NCI-H2107 treated with DMSO at 0.1 percent for 48 hours (cell line): ENCODE measurements around the gene DCAF15.
"Not testable (repeated sequence)": the region's sequence is repeated elsewhere in the genome, so short reads cannot be mapped to it uniquely, and the experiment has no call there.

Experiments
- DNase-seq: peaks from one replicate; lab custom pipeline; 2025; ENCODE audit not compliant: unreplicated experiment; lab: John Stamatoyannopoulos, UW

Gene DCAF15, protein sequence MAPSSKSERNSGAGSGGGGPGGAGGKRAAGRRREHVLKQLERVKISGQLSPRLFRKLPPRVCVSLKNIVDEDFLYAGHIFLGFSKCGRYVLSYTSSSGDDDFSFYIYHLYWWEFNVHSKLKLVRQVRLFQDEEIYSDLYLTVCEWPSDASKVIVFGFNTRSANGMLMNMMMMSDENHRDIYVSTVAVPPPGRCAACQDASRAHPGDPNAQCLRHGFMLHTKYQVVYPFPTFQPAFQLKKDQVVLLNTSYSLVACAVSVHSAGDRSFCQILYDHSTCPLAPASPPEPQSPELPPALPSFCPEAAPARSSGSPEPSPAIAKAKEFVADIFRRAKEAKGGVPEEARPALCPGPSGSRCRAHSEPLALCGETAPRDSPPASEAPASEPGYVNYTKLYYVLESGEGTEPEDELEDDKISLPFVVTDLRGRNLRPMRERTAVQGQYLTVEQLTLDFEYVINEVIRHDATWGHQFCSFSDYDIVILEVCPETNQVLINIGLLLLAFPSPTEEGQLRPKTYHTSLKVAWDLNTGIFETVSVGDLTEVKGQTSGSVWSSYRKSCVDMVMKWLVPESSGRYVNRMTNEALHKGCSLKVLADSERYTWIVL

DNA sequence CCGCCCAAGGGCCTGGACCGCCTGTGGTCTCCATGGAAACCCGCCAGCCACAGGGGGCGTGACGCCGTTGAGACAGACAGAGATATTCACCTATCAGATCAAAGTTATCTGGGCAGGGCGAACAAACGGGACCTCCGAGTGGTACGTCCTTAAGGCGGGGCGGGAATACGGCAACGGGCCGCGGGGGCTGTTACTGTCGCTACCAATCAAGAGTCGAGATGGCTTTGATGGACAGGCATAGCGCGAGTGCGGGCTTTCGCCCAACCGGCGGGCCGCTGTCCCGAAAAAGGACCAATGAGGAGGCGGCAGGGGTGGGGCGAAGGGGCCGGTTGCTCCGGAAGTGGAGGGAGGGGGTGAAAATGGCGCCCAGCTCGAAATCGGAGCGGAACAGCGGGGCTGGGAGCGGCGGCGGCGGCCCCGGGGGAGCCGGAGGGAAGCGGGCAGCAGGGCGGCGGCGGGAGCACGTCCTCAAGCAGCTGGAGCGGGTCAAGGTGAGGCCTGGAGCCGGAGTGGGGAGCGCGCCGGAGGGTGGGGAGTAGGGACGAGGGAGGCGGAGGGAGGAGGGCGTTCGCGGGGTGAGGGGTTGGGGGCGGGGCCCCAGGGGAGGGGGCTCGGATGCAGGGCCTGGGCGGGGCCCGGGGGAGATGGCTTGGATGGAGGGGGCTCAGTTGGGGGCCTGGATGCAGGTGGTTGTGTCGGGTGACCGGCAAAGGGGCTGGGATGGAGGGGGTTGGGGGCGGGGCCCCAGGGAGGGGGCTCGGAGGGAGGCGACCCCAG, at the start of gene DCAF15:
TSS of gene DCAF15 (plus strand) at position 356 of the 777 bp plus-strand sequence. CDS start at position 360, 4 bp downstream.
- peak; percentile 97 for DNase-seq

DNA sequence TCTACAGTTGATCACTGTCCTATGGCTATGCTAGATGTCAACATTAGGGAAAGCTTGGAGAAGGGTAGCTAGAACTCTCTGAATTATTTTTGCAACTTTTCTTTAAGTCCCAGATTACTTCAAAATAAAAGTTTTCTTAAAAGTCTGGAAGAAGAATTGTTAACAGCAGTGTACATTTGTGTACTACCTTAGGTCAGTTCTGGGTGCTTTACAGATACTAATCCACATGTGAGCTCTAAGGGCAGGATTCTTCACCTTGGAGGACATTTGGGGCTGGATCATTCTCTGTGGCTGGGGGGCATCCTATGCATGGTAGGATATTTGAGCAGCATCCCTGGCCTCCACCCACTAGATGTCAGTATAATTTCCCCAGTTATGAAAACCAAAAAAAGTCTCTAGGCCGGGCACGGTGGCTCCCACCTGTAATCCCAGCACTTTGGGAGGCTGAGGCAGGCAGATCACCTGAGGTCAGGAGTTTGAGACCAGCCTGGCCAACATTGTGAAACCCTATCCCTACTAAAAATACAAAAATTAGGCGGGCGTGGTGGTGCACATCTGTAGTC, 49.2 kb upstream of the DCAF15 start:
- DNase-seq = no peak

DNA sequence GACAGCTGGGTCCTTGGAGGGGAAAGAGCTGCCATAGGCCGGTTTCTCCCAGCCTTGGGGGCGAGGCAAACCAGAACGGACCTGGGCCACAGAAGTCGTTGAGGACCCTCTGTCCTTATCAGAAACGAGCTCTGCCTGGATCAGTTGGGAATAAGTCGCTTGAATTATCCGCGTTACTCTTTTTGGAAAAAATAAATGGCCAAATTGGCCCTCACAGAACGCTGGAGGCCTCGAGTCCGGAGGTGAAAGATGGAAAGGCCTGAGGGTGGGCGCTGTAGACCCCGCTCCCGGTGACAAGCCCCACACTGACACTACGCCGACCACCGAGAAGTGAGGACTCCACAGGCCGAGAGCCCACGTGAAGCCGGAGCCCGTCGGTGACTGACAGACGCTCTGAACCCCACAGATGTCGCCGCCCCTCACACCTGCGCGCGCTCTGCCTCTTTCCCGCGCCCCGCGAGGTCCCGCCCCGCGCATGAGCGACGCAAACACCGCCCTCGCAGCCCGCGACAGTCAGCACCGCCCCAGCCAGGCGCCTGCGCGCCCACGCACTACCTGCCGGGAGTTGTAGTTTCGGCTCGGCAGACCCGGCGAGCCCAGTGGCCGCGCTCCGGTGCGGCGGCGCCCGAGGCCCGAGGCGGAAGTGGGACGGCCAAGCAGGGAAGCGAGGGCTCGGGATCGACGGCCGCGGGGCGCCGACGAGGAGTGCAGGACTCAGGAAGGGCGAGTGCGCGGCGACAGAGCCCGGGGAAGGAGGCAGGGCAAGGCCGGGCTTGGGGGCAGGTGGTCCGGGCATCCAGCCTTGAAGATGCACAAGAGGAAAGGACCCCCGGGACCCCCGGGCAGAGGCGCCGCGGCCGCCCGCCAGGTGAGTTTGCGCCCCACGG, 46.4 kb upstream of the DCAF15 start, which contains the start of the genes BRME1 and CC2D1A:
TSS of gene BRME1 (minus strand) at position 484 of the 887 bp plus-strand sequence. CDS start 1,225 bp downstream, outside the sequence.
TSS of gene CC2D1A (plus strand) at position 568 of the 887 bp plus-strand sequence. CDS start at position 809, 241 bp downstream.
- DNase-seq = peak; percentile 20

DNA sequence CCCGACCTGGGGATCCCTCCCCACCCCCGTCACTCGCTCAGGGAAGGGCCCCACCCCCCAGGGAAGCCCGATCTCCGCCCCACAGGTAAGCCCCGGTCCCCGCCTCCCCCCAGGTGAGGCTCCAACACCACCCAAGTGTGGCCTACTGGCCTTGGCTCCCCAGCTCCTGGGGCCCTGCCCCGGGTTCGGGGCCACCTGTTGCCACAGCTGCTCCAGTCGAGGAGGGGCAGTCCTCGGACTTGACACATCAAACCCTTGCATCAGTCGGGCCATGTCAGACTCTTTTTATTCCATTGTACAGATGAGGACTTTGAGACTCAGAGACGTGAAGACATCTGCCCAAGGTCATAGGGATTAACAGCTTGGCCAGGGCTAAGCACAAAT, 45.8 kb upstream of the DCAF15 start:
- DNase-seq = no peak

DNA sequence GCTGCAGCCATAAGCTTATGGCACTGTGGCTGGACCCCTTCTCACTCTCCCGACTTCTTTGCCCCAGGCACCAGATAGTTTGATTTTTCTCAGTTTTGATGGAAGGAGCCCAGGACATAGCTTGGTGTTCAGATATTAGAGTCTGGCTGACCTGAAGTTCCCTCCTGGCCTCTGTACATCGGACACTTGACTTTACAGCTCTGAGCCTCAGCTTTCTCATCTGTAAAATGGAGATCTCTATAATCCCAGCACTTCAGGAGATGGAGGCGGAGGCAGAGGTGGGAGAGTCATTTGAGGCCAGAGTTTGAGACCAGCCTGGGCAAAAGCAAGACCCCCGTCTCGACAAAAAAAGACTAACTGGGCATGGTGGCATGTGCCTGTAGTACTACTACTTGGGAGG, 45.4 kb upstream of the DCAF15 start:
- DNase-seq = no peak

DNA sequence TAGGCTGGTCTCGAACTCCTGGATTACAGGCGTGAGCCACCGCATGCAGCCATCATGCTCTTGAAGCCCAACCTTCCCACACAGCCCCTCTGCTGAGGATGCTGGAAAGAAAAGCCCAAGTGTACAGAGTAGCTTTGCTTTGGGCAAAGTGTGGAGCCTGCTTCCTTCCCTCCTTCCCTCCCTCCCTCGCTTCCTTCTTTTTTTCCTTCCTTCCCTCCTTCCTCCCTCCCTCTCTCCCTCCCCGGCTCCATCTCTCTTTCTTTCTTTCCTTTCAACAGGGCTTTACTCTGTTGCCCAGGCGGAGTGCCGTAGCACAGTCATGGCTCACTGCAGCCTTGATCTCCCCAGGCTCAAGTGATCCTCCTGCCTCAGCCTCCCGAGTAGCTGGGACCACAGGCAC, 43.6 kb upstream of the DCAF15 start:
- no peak for DNase-seq

DNA sequence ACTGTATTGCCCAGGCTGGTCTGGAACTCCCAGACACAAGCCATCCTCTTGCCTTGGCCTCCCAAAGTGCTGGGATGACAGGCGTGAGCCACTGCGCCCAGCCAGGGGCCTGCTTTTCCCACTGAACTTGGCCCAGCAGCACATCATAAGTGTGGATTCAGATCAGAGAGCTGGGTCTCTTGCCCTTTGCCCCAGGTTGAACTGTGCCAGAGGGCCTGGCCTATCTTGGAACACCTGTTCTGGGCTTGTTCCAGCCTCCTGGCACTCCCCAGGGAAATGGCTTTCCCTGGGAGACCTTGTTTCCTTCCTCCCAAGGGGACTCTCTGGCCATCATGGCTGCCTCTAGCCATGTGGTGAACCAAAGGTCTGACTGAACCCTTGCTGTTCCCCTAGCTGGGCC, 42.9 kb upstream of the DCAF15 start:
- DNase-seq = no peak

DNA sequence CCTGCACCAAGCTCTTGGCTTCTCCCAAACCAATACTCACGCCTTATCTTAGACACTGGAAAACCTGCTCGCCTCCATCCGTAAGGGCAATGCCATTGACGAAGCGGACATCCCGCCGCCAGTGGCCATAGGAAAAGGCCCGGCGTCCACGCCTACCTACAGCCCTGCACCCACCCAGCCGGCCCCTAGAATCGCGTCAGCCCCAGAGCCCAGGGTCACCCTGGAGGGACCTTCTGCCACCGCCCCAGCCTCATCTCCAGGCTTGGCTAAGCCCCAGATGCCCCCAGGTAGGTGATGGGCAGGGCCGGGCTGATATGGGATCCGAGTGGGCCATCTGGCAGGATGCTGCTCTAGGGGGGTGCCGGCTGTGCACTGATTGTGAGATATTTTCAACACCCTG, 39.0 kb upstream of the DCAF15 start:
- no peak for DNase-seq

DNA sequence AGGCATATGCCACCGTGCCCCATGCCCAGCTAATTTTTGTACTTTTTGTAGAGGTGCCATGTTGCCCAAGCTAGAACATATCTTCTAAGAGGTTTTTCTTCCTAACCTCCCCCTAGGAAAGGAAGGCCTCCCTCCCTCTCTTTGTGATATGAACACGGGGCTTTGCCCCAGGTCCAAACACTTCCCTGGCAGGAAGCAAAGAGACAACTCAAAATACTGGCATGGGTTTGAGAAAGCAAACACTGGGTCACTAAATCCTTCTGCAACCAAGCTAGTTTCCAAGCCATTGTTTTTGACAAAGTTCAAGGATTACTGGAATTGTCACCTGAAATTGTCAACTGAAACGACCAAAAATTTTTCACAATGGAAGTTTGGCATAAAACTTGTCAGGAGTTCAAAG, 37.5 kb upstream of the DCAF15 start:
- no peak for DNase-seq

DNA sequence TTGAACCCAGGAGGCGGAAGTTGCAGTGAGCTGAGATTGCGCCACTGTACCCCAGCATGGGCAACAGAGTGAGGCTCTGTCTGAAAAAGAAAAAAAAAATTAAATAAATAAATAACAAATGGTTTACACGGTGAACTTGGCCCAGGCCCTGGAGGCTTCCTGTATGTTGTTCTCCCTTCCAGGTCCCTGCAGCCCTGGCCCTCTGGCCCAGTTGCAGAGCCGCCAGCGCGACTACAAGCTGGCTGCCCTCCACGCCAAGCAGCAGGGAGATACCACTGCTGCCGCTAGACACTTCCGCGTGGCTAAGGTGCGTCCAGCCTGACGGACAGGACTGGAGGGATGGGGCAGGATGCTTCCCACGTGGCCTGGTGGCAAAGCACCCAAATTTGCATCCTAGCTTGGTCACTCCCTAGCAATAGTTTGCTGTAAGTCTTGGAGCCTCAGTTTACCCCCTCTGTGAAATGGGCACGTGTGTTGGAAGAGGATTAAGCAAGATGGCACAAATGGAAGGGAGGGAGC, 34.4 kb upstream of the DCAF15 start:
- DNase-seq = no peak

DNA sequence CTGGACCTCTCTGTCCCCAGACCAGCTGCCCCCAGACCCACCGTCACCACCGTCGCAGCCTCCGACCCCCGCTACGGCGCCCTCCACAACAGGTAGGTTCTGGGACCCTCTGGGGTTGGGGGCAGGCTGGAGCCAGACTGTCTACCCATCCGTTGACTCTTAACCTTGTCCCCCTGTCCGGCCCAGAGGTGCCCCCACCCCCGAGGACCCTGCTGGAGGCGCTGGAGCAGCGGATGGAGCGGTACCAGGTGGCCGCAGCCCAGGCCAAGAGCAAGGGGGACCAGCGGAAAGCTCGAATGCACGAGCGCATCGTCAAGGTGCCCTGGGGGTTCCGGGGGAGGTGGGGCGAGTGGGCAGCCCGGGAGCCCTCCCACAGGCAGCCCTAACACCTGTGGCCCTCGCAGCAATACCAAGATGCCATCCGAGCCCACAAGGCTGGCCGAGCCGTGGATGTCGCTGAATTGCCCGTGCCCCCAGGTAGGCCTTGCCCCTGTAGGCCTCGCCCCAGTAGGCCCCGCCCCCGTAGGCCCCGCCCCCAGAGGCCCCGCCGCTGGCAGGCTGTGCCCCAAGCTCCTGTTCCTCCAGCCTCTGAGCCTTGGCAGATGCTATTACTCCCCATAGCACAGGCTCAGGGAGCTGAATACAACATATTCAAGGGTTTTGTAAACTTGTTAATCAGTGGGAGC, 33.4 kb upstream of the DCAF15 start:
- DNase-seq = no peak

DNA sequence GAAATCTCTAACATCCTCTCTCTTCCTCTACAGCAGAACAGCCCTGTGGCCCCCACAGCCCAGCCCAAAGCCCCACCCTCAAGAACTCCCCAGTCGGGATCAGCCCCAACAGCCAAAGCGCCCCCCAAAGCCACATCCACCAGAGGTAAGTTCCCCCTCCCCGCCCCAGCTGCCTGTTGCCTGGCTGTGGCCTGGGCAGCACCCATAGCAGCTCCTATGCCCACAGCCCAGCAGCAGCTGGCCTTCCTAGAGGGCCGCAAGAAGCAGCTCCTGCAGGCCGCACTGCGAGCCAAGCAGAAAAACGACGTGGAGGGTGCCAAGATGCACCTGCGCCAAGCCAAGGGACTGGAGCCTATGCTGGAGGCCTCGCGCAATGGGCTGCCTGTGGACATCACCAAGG, 31.8 kb upstream of the DCAF15 start:
- DNase-seq = no peak

DNA sequence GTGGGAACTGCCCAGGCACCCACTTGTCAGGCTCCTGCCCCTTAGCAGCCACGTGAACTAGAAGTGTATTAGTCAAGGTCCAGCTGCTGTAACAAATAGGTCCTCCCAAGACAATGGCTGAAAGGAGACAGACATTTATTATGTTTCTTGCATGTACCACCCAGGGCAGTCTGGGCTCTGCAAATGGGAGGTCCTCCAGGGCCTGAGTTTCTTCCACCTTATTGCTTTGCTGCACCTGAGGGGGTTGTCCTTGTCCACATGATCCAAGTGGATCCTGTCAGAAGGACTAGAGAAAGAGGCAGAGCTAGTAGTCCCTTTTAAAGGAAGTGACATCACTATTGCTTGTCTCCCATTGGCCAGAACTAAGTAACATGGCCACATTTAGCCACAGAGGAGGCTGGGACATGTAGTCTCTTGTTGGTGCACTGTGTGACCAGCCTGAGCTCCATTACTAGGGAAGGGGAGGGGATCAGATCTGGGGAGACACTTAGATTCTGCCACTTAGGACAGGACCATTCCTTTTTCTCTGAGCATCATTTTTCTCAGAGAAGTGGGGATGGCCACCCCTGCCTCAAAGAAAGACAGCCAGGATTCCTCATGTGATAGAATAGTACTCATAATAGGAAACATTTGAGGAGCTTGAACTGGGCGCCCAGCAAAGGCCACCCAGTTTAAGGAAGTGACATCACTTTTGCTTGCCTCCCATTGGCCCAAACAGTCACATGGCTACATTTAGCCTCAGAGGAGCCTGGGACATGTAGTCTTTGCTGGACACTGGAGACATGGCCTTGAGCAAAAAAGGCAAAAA, 31.2 kb upstream of the DCAF15 start:
- no peak for DNase-seq

DNA sequence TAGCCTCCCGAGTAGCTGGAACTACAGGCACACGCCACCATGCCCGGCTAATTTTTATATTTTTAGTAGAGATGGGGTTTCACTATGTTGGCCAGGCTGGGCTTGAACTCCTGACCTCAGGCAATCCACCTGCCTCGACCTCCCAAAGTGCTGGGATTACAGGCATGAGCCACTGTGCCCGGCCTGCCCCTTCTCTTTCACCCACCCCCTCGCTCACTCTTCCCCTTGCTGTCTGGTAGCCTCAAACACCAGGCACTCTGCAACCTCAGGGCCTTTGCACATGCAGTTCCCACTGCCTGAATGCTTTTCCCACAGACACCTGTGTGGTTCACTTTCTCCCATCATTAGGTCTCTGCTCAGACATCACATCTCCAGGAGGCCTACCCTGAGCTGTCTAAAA, 30.2 kb upstream of the DCAF15 start:
- DNase-seq = not testable (repeated sequence)

DNA sequence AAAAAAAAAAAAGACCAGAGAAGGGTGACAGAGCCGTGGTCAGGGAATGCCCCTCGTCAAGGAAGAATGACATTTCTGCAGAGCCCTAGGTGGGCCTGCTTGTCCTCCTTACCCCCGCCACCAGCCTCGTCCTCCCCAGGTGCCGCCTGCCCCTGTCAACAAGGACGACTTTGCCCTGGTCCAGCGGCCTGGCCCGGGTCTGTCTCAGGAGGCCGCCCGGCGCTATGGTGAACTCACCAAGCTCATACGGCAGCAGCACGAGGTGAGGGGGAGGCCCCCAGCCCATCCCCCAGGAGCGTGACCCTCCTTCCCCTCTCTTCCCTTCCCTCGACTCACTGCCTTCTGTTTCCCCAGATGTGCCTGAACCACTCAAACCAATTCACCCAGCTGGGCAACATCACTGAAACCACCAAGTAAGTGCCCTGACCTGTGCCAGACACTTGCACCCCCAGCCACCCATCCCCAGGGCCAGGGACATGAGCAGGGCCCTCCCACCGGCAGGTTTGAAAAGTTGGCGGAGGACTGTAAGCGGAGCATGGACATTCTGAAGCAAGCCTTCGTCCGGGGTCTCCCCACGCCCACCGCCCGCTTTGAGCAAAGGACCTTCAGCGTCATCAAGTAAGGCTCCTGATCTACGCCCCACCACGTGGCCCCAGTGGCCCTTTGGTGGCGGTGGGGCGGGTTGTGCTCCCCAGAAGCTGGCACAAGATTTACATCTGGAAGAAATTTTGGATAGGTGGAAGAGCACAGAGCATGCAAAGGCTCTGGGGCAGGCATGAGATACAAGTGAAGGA, 28.9 kb upstream of the DCAF15 start:
- no peak for DNase-seq

DNA sequence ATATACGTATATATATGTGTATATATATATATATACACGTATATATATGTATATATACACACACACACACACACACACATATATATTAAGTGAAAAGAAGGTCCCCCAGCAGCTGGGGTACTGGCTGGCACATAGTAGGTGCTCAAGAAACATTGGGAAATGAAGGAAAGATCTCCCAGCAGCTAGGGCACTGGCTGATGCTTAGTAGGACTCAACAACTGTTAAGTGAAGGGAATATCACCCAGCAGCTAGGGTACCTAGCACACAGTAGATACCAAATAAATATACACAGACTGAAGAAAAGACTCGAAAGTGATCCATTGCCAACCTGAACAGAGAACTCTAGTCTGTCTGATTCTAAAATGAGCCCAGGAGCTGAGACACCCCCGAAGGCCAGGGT, 26.3 kb upstream of the DCAF15 start:
- no peak for DNase-seq

DNA sequence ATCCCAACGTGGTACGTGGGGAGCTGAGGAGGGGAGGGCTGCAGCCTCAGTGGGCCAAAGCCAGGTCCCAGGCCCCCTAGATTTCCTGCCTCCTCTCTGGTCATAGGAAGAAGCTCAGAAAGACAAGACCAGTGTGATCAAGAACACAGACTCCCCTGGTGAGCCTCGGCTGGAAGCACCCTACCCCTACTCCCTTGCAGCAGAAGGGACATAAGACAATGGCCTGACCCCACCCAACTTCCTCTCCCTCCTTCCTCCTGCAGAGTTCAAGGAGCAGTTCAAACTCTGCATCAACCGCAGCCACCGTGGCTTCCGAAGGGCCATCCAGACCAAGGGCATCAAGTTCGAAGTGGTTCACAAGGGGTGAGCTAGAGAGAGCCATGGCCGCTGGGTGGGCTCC, 25.6 kb upstream of the DCAF15 start:
- no peak for DNase-seq

DNA sequence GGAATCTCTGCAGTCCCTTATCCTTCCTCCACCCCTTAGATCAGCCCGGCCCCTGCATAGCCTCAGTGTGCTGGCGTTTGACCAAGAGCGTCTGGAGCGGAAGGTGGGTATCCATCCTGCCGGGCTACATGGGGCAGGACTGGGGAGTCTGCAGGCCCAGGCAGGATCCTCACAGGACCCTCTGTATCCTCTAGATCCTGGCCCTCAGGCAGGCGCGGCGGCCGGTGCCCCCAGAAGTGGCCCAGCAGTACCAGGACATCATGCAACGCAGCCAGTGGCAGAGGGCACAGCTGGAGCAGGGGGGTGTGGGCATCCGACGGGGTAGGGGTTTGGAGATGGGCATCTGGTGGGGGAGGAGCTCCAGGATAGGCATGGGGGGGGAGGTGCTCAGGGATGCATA, 23.0 kb upstream of the DCAF15 start:
- no peak for DNase-seq
